HepG2 (cell line): ENCODE measurements around the gene CRY1. TPM values are rescaled to one million over a fixed set of nuclear protein-coding genes. Genes with fewer than 3 reads are reported as not detected.

Experiments used
- ATAC-seq: fragments of 200-7000 bp; cut with Tn5 transposase; 3 replicates; pipeline ENCODE4 v1.9.1; 2020; ENCODE audit warnings: mild to moderate bottlenecking, moderate library complexity
- BruUV-seq: library from RNA; stranded (reverse); fragments of 400-500 nt; replicated peaks from 2 replicates; lab custom pipeline; 2021; lab: Mats Ljungman, UMichigan
- CTCF ChIA-PET: fragments of 300-600 bp; formaldehyde crosslinking; extraction: SDS; loops from one replicate; lab custom pipeline; 2021; ENCODE audit warnings: low total read pairs, inconsistent platforms, low intra/inter-chr PET ratio; lab: Yijun Ruan, JAX
- POLR2A ChIA-PET: fragments of 350-600 bp; sonication (Branson Sonifier 250); formaldehyde crosslinking; loops from one replicate; lab custom pipeline; 2020; ENCODE audit warnings: antibody characterized with exemption, inconsistent platforms; lab: Yijun Ruan, JAX
- DNase-seq: peaks from one replicate; pipeline ENCODE4 v3.0.0-alpha.2; 2015; ENCODE audit warnings: low spot score
- FAIRE-seq: peaks from 3 replicates; lab custom pipeline; 2011; peaks lifted over from hg19 to GRCh38; lab: Jason Lieb, UNC
- H2AFZ ChIP-seq: one replicate; pipeline ENCODE4 v1.6.1; 2011; ENCODE audit warnings: low read length, inconsistent platforms
- H3K27ac ChIP-seq: fragments of 300-600 bp; 3 replicates; pipeline ENCODE4 v1.8.0; 2011; ENCODE audit warnings: mixed run types, mild to moderate bottlenecking, mixed read lengths, low read length, inconsistent platforms; ENCODE audit not compliant: insufficient read depth; ENCODE audit errors: extremely low read length
- H3K27me3 ChIP-seq, 2 experiments: fragments of 200-600 bp in 1 of 2; 2 replicates in 1 of 2; 3 replicates in 1 of 2; pipeline versions ENCODE4 v1.6.0 to v1.8.0; 2011; ENCODE audit warnings: low read length in 2 of 2, mild to moderate bottlenecking in 2 of 2, moderate library complexity in 2 of 2, inconsistent platforms in 1 of 2; ENCODE audit not compliant: insufficient read depth in 2 of 2, control insufficient read depth in 1 of 2
- H3K36me3 ChIP-seq, 2 experiments: fragments of 200-600 bp in 1 of 2; replicated peaks in 1 of 2; 2 replicates in 1 of 2; 3 replicates in 1 of 2; pipeline versions ENCODE4 v1.5.1 to v1.8.0; 2011; ENCODE audit warnings: low read length in 2 of 2, inconsistent platforms in 1 of 2; ENCODE audit not compliant: insufficient read depth in 2 of 2, control insufficient read depth in 1 of 2
- H3K4me1 ChIP-seq: 2 replicates; pipeline ENCODE4 v1.5.1; 2012; ENCODE audit warnings: low read length, inconsistent platforms; ENCODE audit not compliant: insufficient read depth
- H3K4me2 ChIP-seq: 2 replicates; pipeline ENCODE4 v1.6.0; 2011; ENCODE audit warnings: low read depth, low read length, inconsistent platforms
- H3K4me3 ChIP-seq, 3 experiments: fragments of 200-600 bp in 1 of 3; sonication (generic), shearing (Covaris generic) in 1 of 3; replicated peaks in 1 of 3; 2 replicates each; pipeline ENCODE4 v1.5.1; 2011 to 2016; ENCODE audit warnings: low read length in 3 of 3, inconsistent platforms in 2 of 3, low read depth in 2 of 3, mild to moderate bottlenecking in 2 of 3, control low read depth in 1 of 3, mixed read lengths in 1 of 3; ENCODE audit not compliant: insufficient read depth in 1 of 3
- H3K79me2 ChIP-seq: one replicate; pipeline ENCODE4 v1.6.1; 2011; ENCODE audit warnings: low read length, inconsistent platforms; ENCODE audit not compliant: insufficient read depth
- H3K9ac ChIP-seq: 2 replicates; pipeline ENCODE4 v1.6.0; 2011; ENCODE audit warnings: mild to moderate bottlenecking, low read depth, low read length, inconsistent platforms; ENCODE audit not compliant: insufficient read depth
- H3K9me3 ChIP-seq: 2 replicates; pipeline ENCODE4 v1.5.1; 2012; ENCODE audit warnings: mild to moderate bottlenecking, low read length
- H4K20me1 ChIP-seq: 2 replicates; pipeline ENCODE4 v1.6.0; 2011; ENCODE audit warnings: inconsistent platforms, mild to moderate bottlenecking, low read length, moderate library complexity; ENCODE audit not compliant: insufficient read depth
- CBX1 ChIP-seq: IDR thresholded peaks from one replicate; pipeline ENCODE4 v1.6.1; 2016; ENCODE audit warnings: antibody characterized with exemption, low read depth
- E2F5 ChIP-seq: sonication (generic); formaldehyde crosslinking; conservative IDR thresholded peaks from 2 replicates; pipeline ENCODE4 v1.4.0; 2020; ENCODE audit warnings: missing genetic modification reagents
- GPBP1L1 ChIP-seq: sonication (generic); formaldehyde crosslinking; IDR thresholded peaks from 2 replicates; pipeline ENCODE4 v1.5.0; 2020; ENCODE audit warnings: mild to moderate bottlenecking, missing genetic modification reagents
- KAT7 ChIP-seq: IDR thresholded peaks from 2 replicates; pipeline ENCODE4 v1.6.1; 2018; ENCODE audit warnings: borderline replicate concordance, missing compliant biosample characterization
- MIER3 ChIP-seq: IDR thresholded peaks from 2 replicates; pipeline ENCODE4 v1.6.1; 2016; ENCODE audit warnings: missing compliant biosample characterization, borderline replicate concordance
- SMARCE1 ChIP-seq: fragments of 450-650 bp; IDR thresholded peaks from 2 replicates; pipeline ENCODE4 v1.6.1; 2017; ENCODE audit warnings: borderline replicate concordance
- TARDBP ChIP-seq: sonication (generic); formaldehyde crosslinking; IDR thresholded peaks from 2 replicates; pipeline ENCODE4 v1.8.0; 2022; ENCODE audit warnings: mild to moderate bottlenecking, missing genetic modification reagents
- ZBTB10 ChIP-seq: sonication (generic); formaldehyde crosslinking; IDR thresholded peaks from 2 replicates; pipeline ENCODE4 v1.4.0; 2020; ENCODE audit warnings: missing genetic modification reagents, borderline replicate concordance
- ZBTB3 ChIP-seq: sonication (generic); formaldehyde crosslinking; IDR thresholded peaks from 2 replicates; pipeline ENCODE4 v1.4.0; 2020; ENCODE audit warnings: low read depth, mild to moderate bottlenecking, moderate library complexity, missing genetic modification reagents, borderline replicate concordance
- ZNF121 ChIP-seq: sonication (generic); formaldehyde crosslinking; IDR thresholded peaks from 2 replicates; pipeline ENCODE4 v1.5.0; 2020; ENCODE audit warnings: mild to moderate bottlenecking, missing genetic modification reagents
- ZNF331 ChIP-seq: sonication (generic); formaldehyde crosslinking; IDR thresholded peaks from 2 replicates; pipeline ENCODE4 v1.4.0; 2020; ENCODE audit warnings: missing genetic modification reagents
- ZNF780A ChIP-seq: sonication (generic); formaldehyde crosslinking; IDR thresholded peaks from 2 replicates; pipeline ENCODE4 v1.8.0; 2022; ENCODE audit warnings: mild to moderate bottlenecking, missing genetic modification reagents, moderate library complexity
- ZNF781 ChIP-seq: sonication (generic); formaldehyde crosslinking; IDR thresholded peaks from 2 replicates; pipeline ENCODE4 v1.5.1; 2020; ENCODE audit warnings: borderline replicate concordance, mild to moderate bottlenecking, missing genetic modification reagents; ENCODE audit errors: not compliant biosample characterization
- ZNF788 ChIP-seq: sonication (generic); formaldehyde crosslinking; IDR thresholded peaks from 2 replicates; pipeline ENCODE4 v1.5.0; 2020; ENCODE audit warnings: mild to moderate bottlenecking, missing genetic modification reagents, borderline replicate concordance
- WGBS: methylation state at CpG from one replicate; pipeline ENCODE4 v1.1.6; 2017; ENCODE audit warnings: low lambda C conversion rate; 5-methylcytosine and 5-hydroxymethylcytosine counted together
- in situ Hi-C: cut with HindIII; loops from 2 replicates; pipeline ENCODE4 v1.10.0; 2017; ENCODE audit warnings: low pct_unique_long_range_greater_than_20kb; ENCODE audit not compliant: extremely low pct_ligation_motif_present
- intact Hi-C: fragments of 100-400 bp; cut with micrococcal nuclease; formaldehyde crosslinking; loops from one replicate; pipeline ENCODE4 v1.10.0; 2022; ENCODE audit not compliant: unreplicated experiment
- polyA plus RNA-seq, 8 experiments: library from polyadenylated mRNA; depleted of rRNA in 3 of 8; stranded (reverse) in 7 of 8; unstranded in 1 of 8; fragments of >200 nt; fragmentation: Illumina TruSeq in 4 of 8; extraction: Trizol in 4 of 8; gene quantifications; 2 replicates each; pipeline versions ENCODE4 v1.2.1 to v1.2.3, GENCODE V29; 2011 to 2016; ENCODE audit warnings: low read depth in 4 of 8, missing spikeins in 1 of 8, mixed read lengths in 1 of 8; ENCODE audit not compliant: insufficient read depth in 1 of 8
- total RNA-seq, 5 experiments: library from RNA; depleted of rRNA; stranded (reverse); fragments of >200 nt; fragmentation: Illumina TruSeq; extraction: Trizol; gene quantifications; 2 replicates each; pipeline ENCODE4 v1.2.3, GENCODE V29; 2016; ENCODE audit warnings: low read depth in 1 of 5

The CRY1 gene
- total and polyA plus RNA-seq, 2 of the 13 experiments (the other 11 are each of a cell fraction or from before 2014, with no cell fraction given): 11.4 to 13.9 TPM

- no peak overlapping the region for H3K4me3 ChIP-seq
- TF ChIP-seq MIER3 (CRISPR knock-in tag) (no peak), ZNF781 (CRISPR knock-in tag) (no peak), ZBTB10 (CRISPR knock-in tag) (no peak), SMARCE1 (no peak), TARDBP (CRISPR knock-in tag) (no peak), ZBTB3 (no peak), CBX1 (no peak), ZNF788 (no peak), KAT7 (CRISPR knock-in tag) (no peak), E2F5 (CRISPR knock-in tag) (no peak), ZNF331 (CRISPR knock-in tag) (no peak), ZNF121 (CRISPR knock-in tag) (no peak), ZNF780A (CRISPR knock-in tag) (no peak), GPBP1L1 (no peak)
- H2AFZ ChIP-seq: no peak overlapping the region
- intact Hi-C loops (no loop called here), in situ Hi-C loops (no loop called here)
- H3K79me2 ChIP-seq: no peaks in the 10 kb centered on the region
- H3K27me3 ChIP-seq: no peaks in the 10 kb centered on the region
- ATAC-seq: no peak
- H3K4me2 ChIP-seq: no peak overlapping the region
- H4K20me1 ChIP-seq: no peaks in the 10 kb centered on the region
- WGBS: 49% methylated on average over 2 of the region's 2 CpGs
- POLR2A ChIA-PET: no interaction called here
- BruUV-seq: no TSS peak
- no peak for DNase-seq
- CTCF ChIA-PET: no interaction called here
- peaks cover 31% of the 10 kb centered on the region for H3K4me1 ChIP-seq
- no peak overlapping the region for H3K9ac ChIP-seq
- no peak overlapping the region for H3K27ac ChIP-seq
- 0 out of 2 replicates have a peak, but pooled peaks cover 8% of the 10 kb centered on the region for H3K9me3 ChIP-seq
- FAIRE-seq: no peak
- H3K36me3 ChIP-seq: no peaks in the 10 kb centered on the region
Measured at GRCh38 chr12:107099917-107100316, 6.6 kb upstream of the CRY1 start.
